HepG2 (cell line): ENCODE measurements around the gene DSCAML1. TPM values are rescaled to one million over a fixed set of nuclear protein-coding genes. Genes with fewer than 3 reads are reported as not detected.

Source experiments
- GTF3A ChIP-seq: sonication (generic); formaldehyde crosslinking; conservative IDR thresholded peaks from 2 replicates; pipeline ENCODE4 v1.4.0; 2020; ENCODE audit warnings: mild to moderate bottlenecking, missing genetic modification reagents
- HNF4A ChIP-seq: sonication (generic); formaldehyde crosslinking; IDR thresholded peaks from 2 replicates; pipeline ENCODE4 v1.4.0; 2020; ENCODE audit warnings: missing genetic modification reagents
- KAT2B ChIP-seq: fragments of 150-350 bp; IDR thresholded peaks from 2 replicates; pipeline ENCODE4 v1.6.1; 2014; ENCODE audit warnings: low read depth, low read length, borderline replicate concordance
- MAFG ChIP-seq: sonication (generic); formaldehyde crosslinking; IDR thresholded peaks from 2 replicates; pipeline ENCODE4 v1.5.1; 2020; ENCODE audit warnings: mild to moderate bottlenecking, missing genetic modification reagents
- MED8 ChIP-seq: sonication (generic); formaldehyde crosslinking; IDR thresholded peaks from 2 replicates; pipeline ENCODE4 v1.8.1; 2023; ENCODE audit warnings: mild to moderate bottlenecking, missing genetic modification reagents; ENCODE audit not compliant: insufficient replicate concordance
- MTA1 ChIP-seq: sonication (generic); formaldehyde crosslinking; IDR thresholded peaks from 2 replicates; pipeline ENCODE4 v1.4.0; 2020; ENCODE audit warnings: missing genetic modification reagents, mild to moderate bottlenecking, borderline replicate concordance
- NONO ChIP-seq, 2 experiments: fragments of 450-650 bp in 1 of 2; sonication (generic) in 1 of 2; formaldehyde crosslinking in 1 of 2; IDR thresholded peaks in 1 of 2; conservative IDR thresholded peaks in 1 of 2; 2 replicates each; pipeline versions ENCODE4 v1.6.1 to v1.8.0; 2017 to 2022; ENCODE audit warnings: mild to moderate bottlenecking in 1 of 2, missing genetic modification reagents in 1 of 2, moderate library complexity in 1 of 2
- NR2C2 ChIP-seq: sonication (generic); formaldehyde crosslinking; IDR thresholded peaks from 2 replicates; pipeline ENCODE4 v1.4.0; 2020; ENCODE audit warnings: missing genetic modification reagents, mild to moderate bottlenecking, moderate library complexity, borderline replicate concordance
- NR2F1 ChIP-seq, 2 experiments: fragments of 450-650 bp in 1 of 2; formaldehyde crosslinking in 1 of 2; IDR thresholded peaks; 2 replicates each; pipeline versions ENCODE4 v1.5.0 to v1.6.1; 2016 to 2020; ENCODE audit warnings: mild to moderate bottlenecking in 1 of 2, missing compliant biosample characterization in 1 of 2, missing genetic modification reagents in 1 of 2, moderate library complexity in 1 of 2
- NR2F6 ChIP-seq, 2 experiments: IDR thresholded peaks; 2 replicates each; pipeline ENCODE4 v1.6.1; 2016; ENCODE audit warnings: antibody characterized with exemption in 1 of 2, mild to moderate bottlenecking in 1 of 2
- POLR2AphosphoS2 ChIP-seq: IDR thresholded peaks from 2 replicates; pipeline ENCODE4 v1.6.1; 2011; ENCODE audit warnings: low read depth, low read length, improper control_type of control experiment
- RAD21 ChIP-seq: fragments of 450-650 bp; formaldehyde crosslinking; IDR thresholded peaks from 2 replicates; pipeline ENCODE4 v1.5.0; 2020; ENCODE audit warnings: mild to moderate bottlenecking
- RARA ChIP-seq: IDR thresholded peaks from 2 replicates; pipeline ENCODE4 v1.6.1; 2016; ENCODE audit warnings: missing genetic modification reagents, missing compliant biosample characterization
- SMYD3 ChIP-seq: sonication (generic); formaldehyde crosslinking; IDR thresholded peaks from 2 replicates; pipeline ENCODE4 v1.8.1; 2023; ENCODE audit warnings: mild to moderate bottlenecking, missing genetic modification reagents
- ZBTB26 ChIP-seq: IDR thresholded peaks from 2 replicates; pipeline ENCODE4 v1.6.1; 2016; ENCODE audit warnings: missing compliant biosample characterization, missing genetic modification reagents, borderline replicate concordance
- ZMYM4 ChIP-seq: sonication (generic); formaldehyde crosslinking; IDR thresholded peaks from 2 replicates; pipeline ENCODE4 v1.8.1; 2023; ENCODE audit warnings: mild to moderate bottlenecking, missing genetic modification reagents
- ZNF136 ChIP-seq: sonication (generic); formaldehyde crosslinking; IDR thresholded peaks from 2 replicates; pipeline ENCODE4 v1.8.1; 2022; ENCODE audit warnings: low read depth, mild to moderate bottlenecking, moderate library complexity, missing genetic modification reagents
- ZNF317 ChIP-seq: sonication (generic); formaldehyde crosslinking; IDR thresholded peaks from 2 replicates; pipeline ENCODE4 v1.5.0; 2020; ENCODE audit warnings: mild to moderate bottlenecking, missing genetic modification reagents
- ZNF33A ChIP-seq: sonication (generic); formaldehyde crosslinking; IDR thresholded peaks from 2 replicates; pipeline ENCODE4 v1.5.1; 2020; ENCODE audit warnings: missing genetic modification reagents, mild to moderate bottlenecking, moderate library complexity, borderline replicate concordance
- ZNF567 ChIP-seq: sonication (generic); formaldehyde crosslinking; IDR thresholded peaks from 2 replicates; pipeline ENCODE4 v1.8.1; 2023; ENCODE audit warnings: mild to moderate bottlenecking, missing genetic modification reagents, borderline replicate concordance
- ZNF670 ChIP-seq: sonication (generic); formaldehyde crosslinking; IDR thresholded peaks from 2 replicates; pipeline ENCODE4 v1.8.0; 2022; ENCODE audit warnings: mild to moderate bottlenecking, missing genetic modification reagents, borderline replicate concordance
- polyA plus RNA-seq, 8 experiments: library from polyadenylated mRNA; depleted of rRNA in 3 of 8; stranded (reverse) in 7 of 8; unstranded in 1 of 8; fragments of >200 nt; fragmentation: Illumina TruSeq in 4 of 8; extraction: Trizol in 4 of 8; gene quantifications; 2 replicates each; pipeline versions ENCODE4 v1.2.1 to v1.2.3, GENCODE V29; 2011 to 2016; ENCODE audit warnings: low read depth in 4 of 8, missing spikeins in 1 of 8, mixed read lengths in 1 of 8; ENCODE audit not compliant: insufficient read depth in 1 of 8
- total RNA-seq, 5 experiments: library from RNA; depleted of rRNA; stranded (reverse); fragments of >200 nt; fragmentation: Illumina TruSeq; extraction: Trizol; gene quantifications; 2 replicates each; pipeline ENCODE4 v1.2.3, GENCODE V29; 2016; ENCODE audit warnings: low read depth in 1 of 5
- TF ChIP-seq, protein P1 (sequence below): sonication (generic); formaldehyde crosslinking; IDR thresholded peaks from 2 replicates; pipeline ENCODE4 v1.4.0; 2020; ENCODE audit warnings: missing genetic modification reagents
- TF ChIP-seq, protein P2 (sequence below): sonication (generic); formaldehyde crosslinking; IDR thresholded peaks from 2 replicates; pipeline ENCODE4 v1.5.0; 2020; ENCODE audit warnings: mild to moderate bottlenecking, missing genetic modification reagents, borderline replicate concordance

DSCAML1 gene
- total and polyA plus RNA-seq, 2 of the 13 experiments (the other 11 are each of a cell fraction or from before 2014, with no cell fraction given), result 0.29 to 0.40 TPM

GRCh38 chr11:117410861-117411710 is 385.9 kb downstream of the DSCAML1 start (continued):
- TF ChIP-seq MED8 (CRISPR knock-in tag) (peak; percentile 46), NR2C2 (CRISPR knock-in tag) (peak; percentile 45; the same call in 1 of the 2 replicates), MTA1 (peak; percentile 77; the same call in 1 of the 2 replicates), RAD21 (CRISPR knock-in tag) (0 out of 2 replicates have a peak, but pooled peaks have one; percentile 23), ZNF567 (CRISPR knock-in tag) (0 out of 2 replicates have a peak, but pooled peaks have one; percentile 41), GTF3A (CRISPR knock-in tag) (no peak), NONO (IDR thresholded peaks at IDR 0.05) (no peak), NONO (CRISPR knock-in tag; conservative IDR thresholded peaks at IDR 0.05) (peak; percentile 77), KAT2B (no peak), SMYD3 (no peak), NR2F1 (CRISPR knock-in tag; IDR thresholded peaks at IDR 0.05) (peak; percentile 31 to 52; a peak in 2 of 4 replicates), HNF4A (peak; percentile 76), MAFG (CRISPR knock-in tag) (no peak), POLR2AphosphoS2 (no peak), ZMYM4 (CRISPR knock-in tag) (peak; percentile 75), ZBTB26 (CRISPR knock-in tag) (no peak; the same call in 1 of the 2 replicates), RARA (CRISPR knock-in tag) (peak; percentile 81), ZNF670 (CRISPR knock-in tag) (0 out of 2 replicates have a peak, but pooled peaks have one; percentile 53), ZNF136 (no peak), NR2F6 (IDR thresholded peaks at IDR 0.05) (peak; percentile 61), NR2F6 (CRISPR knock-in tag; IDR thresholded peaks at IDR 0.05) (no peak; the same call in 1 of the 2 replicates), ZNF317 (CRISPR knock-in tag) (peak; percentile 49; the same call in 1 of the 2 replicates), ZNF33A (no peak)
- TF ChIP-seq, protein P1, sequence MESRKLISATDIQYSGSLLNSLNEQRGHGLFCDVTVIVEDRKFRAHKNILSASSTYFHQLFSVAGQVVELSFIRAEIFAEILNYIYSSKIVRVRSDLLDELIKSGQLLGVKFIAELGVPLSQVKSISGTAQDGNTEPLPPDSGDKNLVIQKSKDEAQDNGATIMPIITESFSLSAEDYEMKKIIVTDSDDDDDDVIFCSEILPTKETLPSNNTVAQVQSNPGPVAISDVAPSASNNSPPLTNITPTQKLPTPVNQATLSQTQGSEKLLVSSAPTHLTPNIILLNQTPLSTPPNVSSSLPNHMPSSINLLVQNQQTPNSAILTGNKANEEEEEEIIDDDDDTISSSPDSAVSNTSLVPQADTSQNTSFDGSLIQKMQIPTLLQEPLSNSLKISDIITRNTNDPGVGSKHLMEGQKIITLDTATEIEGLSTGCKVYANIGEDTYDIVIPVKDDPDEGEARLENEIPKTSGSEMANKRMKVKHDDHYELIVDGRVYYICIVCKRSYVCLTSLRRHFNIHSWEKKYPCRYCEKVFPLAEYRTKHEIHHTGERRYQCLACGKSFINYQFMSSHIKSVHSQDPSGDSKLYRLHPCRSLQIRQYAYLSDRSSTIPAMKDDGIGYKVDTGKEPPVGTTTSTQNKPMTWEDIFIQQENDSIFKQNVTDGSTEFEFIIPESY (CRISPR knock-in tag), result peak; percentile 97
- TF ChIP-seq, protein P2, sequence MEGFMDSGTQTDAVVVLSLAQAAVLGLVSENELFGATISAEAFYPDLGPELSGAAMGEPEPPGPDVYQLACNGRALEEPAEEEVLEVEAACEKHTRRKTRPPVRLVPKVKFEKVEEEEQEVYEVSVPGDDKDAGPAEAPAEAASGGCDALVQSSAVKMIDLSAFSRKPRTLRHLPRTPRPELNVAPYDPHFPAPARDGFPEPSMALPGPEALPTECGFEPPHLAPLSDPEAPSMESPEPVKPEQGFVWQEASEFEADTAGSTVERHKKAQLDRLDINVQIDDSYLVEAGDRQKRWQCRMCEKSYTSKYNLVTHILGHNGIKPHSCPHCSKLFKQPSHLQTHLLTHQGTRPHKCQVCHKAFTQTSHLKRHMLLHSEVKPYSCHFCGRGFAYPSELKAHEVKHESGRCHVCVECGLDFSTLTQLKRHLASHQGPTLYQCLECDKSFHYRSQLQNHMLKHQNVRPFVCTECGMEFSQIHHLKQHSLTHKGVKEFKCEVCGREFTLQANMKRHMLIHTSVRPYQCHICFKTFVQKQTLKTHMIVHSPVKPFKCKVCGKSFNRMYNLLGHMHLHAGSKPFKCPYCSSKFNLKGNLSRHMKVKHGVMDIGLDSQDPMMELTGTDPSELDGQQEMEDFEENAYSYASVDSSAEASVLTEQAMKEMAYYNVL (CRISPR knock-in tag), result no peak; the same call in 1 of the 2 replicates
